Fibroblast of lung (primary cell): Measurements from ENCODE around the gene DEPDC1B. TPM values are rescaled to one million over a fixed set of nuclear protein-coding genes. Genes with fewer than 3 reads are reported as not detected.
"Not testable (repeated sequence)": the region's sequence is repeated elsewhere in the genome, so short reads cannot be mapped to it uniquely, and the experiment has no call there.

Experiments
- DNase-seq, 2 donors: peaks; one replicate each; pipeline versions ENCODE4 v3.0.0 to v3.0.0-alpha.2; 2010; ENCODE audit warnings: low read depth in 2 of 2
- H2AFZ ChIP-seq: 2 replicates; pipeline ENCODE4 v1.5.1; 2012; ENCODE audit warnings: low read length, control low read depth, inconsistent platforms
- H3K27ac ChIP-seq: 2 replicates; pipeline ENCODE4 v1.5.1; 2011; ENCODE audit warnings: low read length, control low read depth; ENCODE audit not compliant: insufficient read depth
- H3K27me3 ChIP-seq: 2 replicates; pipeline ENCODE4 v1.5.1; 2011; ENCODE audit warnings: mild to moderate bottlenecking, low read length; ENCODE audit not compliant: control insufficient read depth, insufficient read depth
- H3K36me3 ChIP-seq: 2 replicates; pipeline ENCODE4 v1.5.1; 2011; ENCODE audit warnings: low read length; ENCODE audit not compliant: control insufficient read depth, insufficient read depth
- H3K4me1 ChIP-seq: 2 replicates; pipeline ENCODE4 v1.5.1; 2011; ENCODE audit warnings: low read length; ENCODE audit not compliant: control insufficient read depth, insufficient read depth; ENCODE audit errors: extremely low read depth
- H3K4me2 ChIP-seq: 2 replicates; pipeline ENCODE4 v1.5.1; 2011; ENCODE audit warnings: low read length, control low read depth; ENCODE audit not compliant: insufficient read depth; ENCODE audit errors: extremely low read depth
- H3K4me3 ChIP-seq, 4 experiments: fragments of 200-600 bp in 1 of 4; sonication (generic) in 1 of 4; replicated peaks in 1 of 4; 2 replicates each; pipeline ENCODE4 v1.5.1; 2011 to 2016; ENCODE audit warnings: low read length in 4 of 4, low read depth in 3 of 4, mild to moderate bottlenecking in 3 of 4, control low read depth in 2 of 4, inconsistent platforms in 1 of 4, mixed read lengths in 1 of 4; ENCODE audit not compliant: insufficient read depth in 1 of 4; ENCODE audit errors: control extremely low read depth in 1 of 4
- H3K79me2 ChIP-seq: 2 replicates; pipeline ENCODE4 v1.5.1; 2012; ENCODE audit warnings: mild to moderate bottlenecking, low read length, inconsistent platforms; ENCODE audit not compliant: control insufficient read depth, insufficient read depth
- H3K9ac ChIP-seq: 2 replicates; pipeline ENCODE4 v1.5.1; 2011; ENCODE audit warnings: mild to moderate bottlenecking, low read length, control low read depth; ENCODE audit not compliant: insufficient read depth
- H3K9me3 ChIP-seq: 2 replicates; pipeline ENCODE4 v1.5.1; 2012; ENCODE audit warnings: low read depth, low read length; ENCODE audit not compliant: control insufficient read depth, insufficient read depth
- H4K20me1 ChIP-seq: 2 replicates; pipeline ENCODE4 v1.5.1; 2011; ENCODE audit warnings: low read length; ENCODE audit not compliant: control insufficient read depth, insufficient read depth; ENCODE audit errors: extremely low read depth
- EZH2 ChIP-seq: IDR thresholded peaks from 2 replicates; pipeline ENCODE4 v1.5.1; 2012; ENCODE audit warnings: low read length, control low read depth, mild to moderate bottlenecking; ENCODE audit errors: missing control alignments
- polyA plus RNA-seq, 2 donors: library from polyadenylated mRNA; depleted of rRNA in 1 of 2; stranded (reverse) in 1 of 2; unstranded in 1 of 2; fragments of >200 nt; gene quantifications; 2 replicates each; pipeline ENCODE4 v1.2.1, GENCODE V29; 2011 to 2012; ENCODE audit warnings: missing spikeins in 1 of 2
- total RNA-seq: library from RNA; depleted of rRNA; stranded (reverse); fragments of >200 nt; gene quantifications from 2 replicates; pipeline ENCODE4 v1.2.1, GENCODE V29; 2014
- TF ChIP-seq, protein P1 (sequence below), 2 donors: IDR thresholded peaks in 1 of 2; conservative IDR thresholded peaks in 1 of 2; 1 replicate in 1 of 2; 2 replicates in 1 of 2; pipeline ENCODE4 v1.5.1; 2011 to 2012; ENCODE audit warnings: low read length in 2 of 2, control low read depth in 1 of 2, inconsistent platforms in 1 of 2, low read depth in 1 of 2, mild to moderate bottlenecking in 1 of 2

Gene DEPDC1B
- total and polyA plus RNA-seq, 2 donors (not counting 1 experiment from before 2014, with no cell fraction given): 2.5 to 3.2 TPM

DNA sequence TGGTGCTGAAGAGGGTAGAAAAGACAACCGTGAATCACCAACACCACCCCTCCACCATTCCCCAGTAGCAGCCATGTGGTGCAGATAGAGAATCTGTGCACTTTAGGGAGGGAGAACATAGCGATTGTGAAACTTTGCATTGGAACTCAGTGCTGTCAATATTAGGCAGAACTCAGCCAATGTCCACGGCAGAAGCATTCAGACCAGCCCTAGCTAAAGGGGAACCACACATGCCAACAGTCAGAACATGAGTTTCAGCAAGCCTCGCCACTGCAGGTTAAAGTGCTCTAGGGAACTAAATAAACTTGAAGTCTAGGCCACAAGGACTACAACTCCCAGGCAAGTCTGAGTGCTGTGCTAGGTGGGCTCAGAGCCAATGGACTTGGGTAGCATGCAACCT lies 38.5 kb upstream of the DEPDC1B start:
- Histone ChIP-seq H4K20me1 (no peaks in the 10 kb centered on the region), H3K36me3 (no peaks in the 10 kb centered on the region), H3K9ac (no peak overlapping the region), H3K79me2 (no peaks in the 10 kb centered on the region), H3K4me1 (no peaks in the 10 kb centered on the region), H3K27ac (no peak overlapping the region), H3K4me2 (no peak overlapping the region), H3K4me3 (no peak overlapping the region), H3K27me3 (no peaks in the 10 kb centered on the region), H2AFZ (no peak overlapping the region), H3K9me3 (no peaks in the 10 kb centered on the region)
- DNase-seq: no peak
- no peak for TF ChIP-seq EZH2

DNA sequence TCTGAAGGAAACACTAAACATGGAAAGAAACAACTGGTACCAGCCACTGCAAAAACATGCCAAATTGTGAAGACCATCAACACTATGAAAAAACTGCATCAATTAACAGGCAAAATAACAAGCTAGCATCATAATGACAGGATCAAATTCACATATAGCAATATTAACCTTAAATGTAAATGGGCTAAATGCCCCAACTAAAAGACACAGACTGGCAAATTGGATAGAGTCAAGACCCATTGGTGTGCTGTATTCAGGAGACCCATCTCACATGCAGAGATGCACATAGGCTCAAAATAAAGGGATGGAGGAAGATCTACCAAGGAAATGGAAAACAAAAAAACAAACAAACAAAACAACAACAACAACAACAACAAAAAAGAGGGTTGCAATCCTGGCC lies 30.9 kb upstream of the DEPDC1B start:
- not testable (repeated sequence) for H3K36me3 ChIP-seq, H3K4me2 ChIP-seq, H3K9me3 ChIP-seq, H3K4me1 ChIP-seq, H2AFZ ChIP-seq, H3K4me3 ChIP-seq, H3K9ac ChIP-seq, H3K27me3 ChIP-seq, H3K27ac ChIP-seq, H3K79me2 ChIP-seq, H4K20me1 ChIP-seq, DNase-seq

DNA sequence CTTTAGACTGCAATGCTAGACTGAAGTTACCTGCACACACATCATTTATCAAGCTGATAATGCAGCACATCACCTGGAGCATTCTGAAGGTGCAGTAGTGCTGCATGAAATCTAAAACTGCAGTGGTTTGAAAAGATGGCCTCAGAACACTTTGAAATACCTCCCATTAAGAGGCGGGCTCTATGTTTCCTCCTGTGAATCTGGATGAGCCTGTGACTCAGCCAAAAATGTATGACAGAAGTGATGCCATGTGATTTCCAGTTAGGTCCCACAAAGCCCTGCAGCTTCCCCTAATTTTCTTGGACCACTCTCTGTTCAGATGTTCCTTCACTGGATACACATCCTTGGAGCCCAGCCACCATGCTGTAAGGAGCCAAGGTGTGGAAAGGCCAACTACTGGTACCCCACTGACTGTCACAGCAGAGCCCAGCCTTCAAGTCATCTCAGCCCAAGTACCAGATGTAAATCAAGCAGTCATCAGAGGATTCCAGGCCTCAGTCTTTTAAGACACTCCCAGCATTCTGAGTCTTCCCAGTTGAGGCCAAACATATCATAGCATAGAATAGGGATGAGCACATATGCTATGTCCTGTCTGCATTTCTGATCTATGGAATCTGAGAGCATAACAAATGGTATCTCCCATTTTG lies 27.2 kb upstream of the DEPDC1B start:
- Histone ChIP-seq H3K27me3 (no peaks in the 10 kb centered on the region), H3K27ac (no peak overlapping the region), H3K79me2 (no peaks in the 10 kb centered on the region), H3K4me3 (no peak overlapping the region), H3K9me3 (no peaks in the 10 kb centered on the region), H3K9ac (no peak overlapping the region), H4K20me1 (no peaks in the 10 kb centered on the region), H3K36me3 (no peaks in the 10 kb centered on the region), H3K4me1 (no peaks in the 10 kb centered on the region), H3K4me2 (no peak overlapping the region), H2AFZ (no peak overlapping the region)
- no peak for DNase-seq
- TF ChIP-seq EZH2: no peak
- TF ChIP-seq, protein P1, sequence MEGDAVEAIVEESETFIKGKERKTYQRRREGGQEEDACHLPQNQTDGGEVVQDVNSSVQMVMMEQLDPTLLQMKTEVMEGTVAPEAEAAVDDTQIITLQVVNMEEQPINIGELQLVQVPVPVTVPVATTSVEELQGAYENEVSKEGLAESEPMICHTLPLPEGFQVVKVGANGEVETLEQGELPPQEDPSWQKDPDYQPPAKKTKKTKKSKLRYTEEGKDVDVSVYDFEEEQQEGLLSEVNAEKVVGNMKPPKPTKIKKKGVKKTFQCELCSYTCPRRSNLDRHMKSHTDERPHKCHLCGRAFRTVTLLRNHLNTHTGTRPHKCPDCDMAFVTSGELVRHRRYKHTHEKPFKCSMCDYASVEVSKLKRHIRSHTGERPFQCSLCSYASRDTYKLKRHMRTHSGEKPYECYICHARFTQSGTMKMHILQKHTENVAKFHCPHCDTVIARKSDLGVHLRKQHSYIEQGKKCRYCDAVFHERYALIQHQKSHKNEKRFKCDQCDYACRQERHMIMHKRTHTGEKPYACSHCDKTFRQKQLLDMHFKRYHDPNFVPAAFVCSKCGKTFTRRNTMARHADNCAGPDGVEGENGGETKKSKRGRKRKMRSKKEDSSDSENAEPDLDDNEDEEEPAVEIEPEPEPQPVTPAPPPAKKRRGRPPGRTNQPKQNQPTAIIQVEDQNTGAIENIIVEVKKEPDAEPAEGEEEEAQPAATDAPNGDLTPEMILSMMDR (conservative IDR thresholded peaks at IDR 0.05 in 1 of 2, IDR thresholded peaks at IDR 0.05 in 1 of 2; ENCODE audit: low read depth in 1 of 2, low read length in 2 of 2): no peak

DNA sequence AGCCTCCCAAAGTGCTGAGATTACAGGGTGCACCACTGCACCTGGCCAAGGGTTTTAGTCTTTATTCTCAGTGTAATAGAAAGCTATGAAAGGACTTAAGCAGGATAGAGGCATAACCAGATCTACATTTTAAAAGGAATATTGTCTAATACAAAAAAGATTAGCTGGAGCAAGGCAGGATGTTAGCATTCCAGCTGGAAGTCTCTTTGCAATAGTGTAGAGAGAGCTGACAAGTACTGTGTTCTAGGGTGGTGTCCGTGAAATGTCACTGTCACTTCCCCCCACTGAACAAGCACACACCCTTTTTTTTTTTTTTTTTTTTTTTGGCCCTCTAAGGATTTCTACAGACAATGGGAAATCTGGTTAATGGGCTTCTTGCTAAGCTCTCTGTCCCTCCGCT lies 24.2 kb upstream of the DEPDC1B start:
- H3K4me3 ChIP-seq: no peak overlapping the region
- DNase-seq: no peak
- no peaks in the 10 kb centered on the region for H3K9me3 ChIP-seq
- no peaks in the 10 kb centered on the region for H3K27me3 ChIP-seq
- TF ChIP-seq, protein P1 (conservative IDR thresholded peaks at IDR 0.05 in 1 of 2, IDR thresholded peaks at IDR 0.05 in 1 of 2; ENCODE audit: low read depth in 1 of 2, low read length in 2 of 2): no peak
- no peak for TF ChIP-seq EZH2
- no peaks in the 10 kb centered on the region for H3K79me2 ChIP-seq
- H3K36me3 ChIP-seq: no peaks in the 10 kb centered on the region
- no peaks in the 10 kb centered on the region for H3K4me1 ChIP-seq
- no peak overlapping the region for H3K4me2 ChIP-seq
- no peak overlapping the region for H2AFZ ChIP-seq
- no peak overlapping the region for H3K27ac ChIP-seq
- H3K9ac ChIP-seq: no peak overlapping the region
- no peaks in the 10 kb centered on the region for H4K20me1 ChIP-seq
